Sigmoid colon (tissue), 7 donors: Measurements from ENCODE around the gene MDM2. TPM values are rescaled to one million over a fixed set of nuclear protein-coding genes. Genes with fewer than 3 reads are reported as not detected.

Experiments
- DNase-seq: peaks from one replicate; pipeline ENCODE4 v3.0.0-alpha.2; 2019
- H3K27ac ChIP-seq, 4 donors: fragments of 200-600 bp; sonication (generic); one replicate each; pipeline ENCODE4 v1.5.1; 2016 to 2019; ENCODE audit warnings: mild to moderate bottlenecking in 1 of 4
- H3K27me3 ChIP-seq, 3 donors: fragments of 200-600 bp; sonication (generic); one replicate each; pipeline ENCODE4 v1.5.1; 2019; ENCODE audit warnings: mild to moderate bottlenecking in 1 of 3
- H3K36me3 ChIP-seq, 4 donors: fragments of 200-600 bp; sonication (generic); one replicate each; pipeline ENCODE4 v1.5.1; 2016 to 2019
- H3K4me1 ChIP-seq, 4 donors: fragments of 200-600 bp; sonication (generic); one replicate each; pipeline ENCODE4 v1.5.1; 2017 to 2019
- H3K4me3 ChIP-seq, 4 donors: fragments of 200-600 bp; sonication (generic); one replicate each; pipeline ENCODE4 v1.5.1; 2017 to 2019; ENCODE audit warnings: mild to moderate bottlenecking in 2 of 4, moderate library complexity in 1 of 4
- H3K9me3 ChIP-seq, 4 donors: fragments of 200-600 bp in 3 of 4; sonication (generic) in 3 of 4; one replicate each; pipeline versions ENCODE4 v1.5.1 to v1.6.1; 2013 to 2019
- EP300 ChIP-seq, 4 donors: sonication (generic); formaldehyde crosslinking; IDR thresholded peaks; one replicate each; pipeline ENCODE4 v1.6.1; 2017; ENCODE audit warnings: antibody characterized with exemption in 4 of 4
- POLR2A ChIP-seq, 2 donors: fragments of 450-650 bp; IDR thresholded peaks; one replicate each; pipeline ENCODE4 v1.6.1; 2016; ENCODE audit warnings: antibody characterized with exemption in 2 of 2, mild to moderate bottlenecking in 2 of 2, moderate library complexity in 2 of 2
- POLR2AphosphoS5 ChIP-seq, 4 donors: sonication (generic); formaldehyde crosslinking; IDR thresholded peaks; one replicate each; pipeline ENCODE4 v1.6.1; 2017; ENCODE audit warnings: antibody characterized with exemption in 4 of 4
- WGBS, 2 donors: extraction: QIAGEN DNeasy Blood & Tissue Kit; methylation state at CpG; one replicate each; pipeline ENCODE4 v1.1.7; 2013; 5-methylcytosine and 5-hydroxymethylcytosine counted together
- intact Hi-C: fragments of 100-400 bp; cut with DNase I; formaldehyde crosslinking; loops from one replicate; pipeline ENCODE4 v1.15.1; 2023
- polyA plus RNA-seq, 3 donors: library from polyadenylated mRNA; stranded (reverse); fragments of 200-250 nt; gene quantifications; one replicate each; pipeline ENCODE4 v1.2.3, GENCODE V29; 2013
- total RNA-seq, 4 donors: library from RNA; depleted of rRNA; stranded (reverse); fragments of >200 nt; gene quantifications; one replicate each; pipeline ENCODE4 v1.1.0, GENCODE V29; 2016
- TF ChIP-seq, protein P1 (sequence below), 4 experiments: fragments of 450-650 bp in 3 of 4; fragments of 200-600 bp in 1 of 4; IDR thresholded peaks; one replicate each; pipeline ENCODE4 v1.5.1; 2016 to 2019; ENCODE audit warnings: antibody characterized with exemption in 4 of 4, mild to moderate bottlenecking in 3 of 4, moderate library complexity in 2 of 4
- donor health status: healthy with polysubstance abuse.
- donor health status: Bipolar disorder and iron deficiency.
- donor health status: healthy.

The MDM2 gene
- total and polyA plus RNA-seq, 7 donors = 6.0 to 55.4 (median 44.2) TPM

DNA sequence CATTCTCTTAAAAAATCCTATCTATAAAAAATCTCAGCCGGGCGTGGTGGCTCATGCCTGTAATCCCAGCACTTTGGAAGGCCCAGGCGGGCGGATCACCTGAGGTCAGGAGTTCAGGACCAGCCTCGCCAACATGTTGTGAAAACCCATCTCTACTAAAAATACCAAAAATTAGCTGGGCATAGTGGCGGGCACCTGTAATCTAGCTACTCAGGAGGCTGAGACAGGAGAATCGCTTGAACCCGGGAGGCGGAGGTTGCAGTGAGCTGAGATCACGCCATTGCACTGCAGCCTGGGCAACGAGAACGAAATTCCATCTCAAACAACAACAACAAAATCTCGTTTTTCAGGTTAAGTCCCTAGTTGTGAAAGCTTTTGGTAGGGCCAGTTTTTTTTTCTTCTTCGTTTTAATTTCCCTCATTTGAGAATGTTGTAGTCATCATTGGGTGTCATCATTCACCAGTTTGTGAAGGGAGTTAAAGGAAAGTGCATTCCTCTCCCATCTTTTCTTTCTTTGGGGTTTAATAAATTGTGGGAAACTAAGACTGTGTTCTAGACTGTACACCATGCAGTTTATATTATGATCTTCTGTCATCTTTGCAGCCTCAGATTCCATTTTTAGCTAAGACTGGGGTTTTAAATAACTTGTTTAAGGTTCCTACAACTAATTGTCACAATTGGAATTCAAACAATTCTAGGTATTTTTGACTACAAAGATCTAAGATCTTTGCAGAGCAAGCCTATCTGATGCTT is 23.9 kb downstream of the MDM2 start:
- 88 to 95% methylated on average over 14 of the region's 14 CpGs for WGBS, 2 donors
- no peaks in the 10 kb centered on the region for H3K27me3 ChIP-seq
- H3K9me3 ChIP-seq = no peaks in the 10 kb centered on the region
- intact Hi-C loops = loop anchor here (10.0 kb wide), 1 partner anchor 243 kb away; no protein-coding TSS in a partner anchor
- peaks cover 4 to 80% (median 22%) of the 10 kb centered on the region in 4 donors for H3K36me3 ChIP-seq
- no peaks in the 10 kb centered on the region for H3K4me1 ChIP-seq
- H3K4me3 ChIP-seq = no peak overlapping the region
- no peak for DNase-seq
- TF ChIP-seq POLR2AphosphoS5 (IDR thresholded peaks at IDR 0.05) = no peak
- no peak for TF ChIP-seq EP300 (IDR thresholded peaks at IDR 0.05)
- TF ChIP-seq, protein P1, sequence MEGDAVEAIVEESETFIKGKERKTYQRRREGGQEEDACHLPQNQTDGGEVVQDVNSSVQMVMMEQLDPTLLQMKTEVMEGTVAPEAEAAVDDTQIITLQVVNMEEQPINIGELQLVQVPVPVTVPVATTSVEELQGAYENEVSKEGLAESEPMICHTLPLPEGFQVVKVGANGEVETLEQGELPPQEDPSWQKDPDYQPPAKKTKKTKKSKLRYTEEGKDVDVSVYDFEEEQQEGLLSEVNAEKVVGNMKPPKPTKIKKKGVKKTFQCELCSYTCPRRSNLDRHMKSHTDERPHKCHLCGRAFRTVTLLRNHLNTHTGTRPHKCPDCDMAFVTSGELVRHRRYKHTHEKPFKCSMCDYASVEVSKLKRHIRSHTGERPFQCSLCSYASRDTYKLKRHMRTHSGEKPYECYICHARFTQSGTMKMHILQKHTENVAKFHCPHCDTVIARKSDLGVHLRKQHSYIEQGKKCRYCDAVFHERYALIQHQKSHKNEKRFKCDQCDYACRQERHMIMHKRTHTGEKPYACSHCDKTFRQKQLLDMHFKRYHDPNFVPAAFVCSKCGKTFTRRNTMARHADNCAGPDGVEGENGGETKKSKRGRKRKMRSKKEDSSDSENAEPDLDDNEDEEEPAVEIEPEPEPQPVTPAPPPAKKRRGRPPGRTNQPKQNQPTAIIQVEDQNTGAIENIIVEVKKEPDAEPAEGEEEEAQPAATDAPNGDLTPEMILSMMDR (IDR thresholded peaks at IDR 0.05) = no peak
- TF ChIP-seq POLR2A (IDR thresholded peaks at IDR 0.05) = no peak
- H3K27ac ChIP-seq = no peak overlapping the region

DNA sequence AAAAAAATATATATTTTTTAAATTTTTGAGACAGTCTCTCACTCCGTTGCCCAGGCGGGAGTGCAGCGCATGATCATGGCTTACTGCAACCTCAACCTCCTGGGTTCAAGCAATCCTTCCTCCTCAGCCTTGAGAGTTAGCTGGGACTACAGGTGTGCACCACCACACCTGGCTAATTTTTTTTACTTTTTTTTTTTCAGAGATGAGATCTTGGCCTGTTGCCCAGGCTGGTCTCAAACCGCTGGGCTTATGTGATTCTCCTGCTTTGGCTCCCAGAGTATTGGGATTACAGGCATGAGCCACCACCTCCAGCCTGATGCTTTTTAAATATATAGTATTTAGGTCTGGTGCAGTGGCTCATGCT is 24.5 kb downstream of the MDM2 start:
- 90 to 95% methylated on average over 4 of the region's 4 CpGs for WGBS, 2 donors
- peaks cover 4 to 80% (median 26%) of the 10 kb centered on the region in 4 donors for H3K36me3 ChIP-seq
- no peak overlapping the region for H3K27ac ChIP-seq

DNA sequence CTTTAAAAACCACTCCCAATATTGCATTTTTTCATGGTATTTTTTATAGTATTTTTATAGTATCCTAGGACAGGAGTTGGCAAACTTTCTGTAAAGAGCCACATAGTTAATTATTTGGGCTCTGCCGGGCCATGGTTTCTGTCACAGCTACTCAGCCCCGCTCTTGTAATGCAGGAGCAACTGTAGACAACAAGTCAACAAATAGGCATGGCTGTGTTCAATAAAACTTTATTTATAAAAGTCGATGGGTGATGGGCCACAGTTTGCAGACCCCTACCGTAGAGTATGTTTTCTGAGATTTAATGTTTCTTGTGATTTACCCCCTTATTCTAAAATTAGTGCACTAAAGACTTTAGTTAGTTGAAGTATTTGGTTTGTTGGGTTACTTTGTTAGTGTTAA is 25.5 kb downstream of the MDM2 start:
- Histone ChIP-seq H3K4me3 (no peak overlapping the region), H3K36me3 (peaks cover 4 to 80% (median 29%) of the 10 kb centered on the region in 4 donors), H3K4me1 (no peaks in the 10 kb centered on the region), H3K9me3 (no peaks in the 10 kb centered on the region), H3K27ac (no peak overlapping the region), H3K27me3 (no peaks in the 10 kb centered on the region)
- 97% methylated on average over 4 of the region's 4 CpGs for WGBS, 2 donors
- TF ChIP-seq, protein P1 (IDR thresholded peaks at IDR 0.05) = no peak
- TF ChIP-seq EP300 (IDR thresholded peaks at IDR 0.05) (no peak), POLR2A (IDR thresholded peaks at IDR 0.05) (no peak), POLR2AphosphoS5 (IDR thresholded peaks at IDR 0.05) (no peak)
- intact Hi-C loops = loop anchor here (10.0 kb wide), 1 partner anchor 241 kb away; no protein-coding TSS in a partner anchor
- no peak for DNase-seq

More for the DNA sequence above, 24.5 kb downstream of the MDM2 start:
- Histone ChIP-seq H3K9me3 (no peaks in the 10 kb centered on the region), H3K4me3 (no peak overlapping the region), H3K4me1 (no peaks in the 10 kb centered on the region), H3K27me3 (no peaks in the 10 kb centered on the region)
- no peak for DNase-seq
- intact Hi-C loops = loop anchor here (10.0 kb wide), 1 partner anchor 242 kb away; no protein-coding TSS in a partner anchor
- TF ChIP-seq POLR2AphosphoS5 (IDR thresholded peaks at IDR 0.05) (no peak), POLR2A (IDR thresholded peaks at IDR 0.05) (no peak), EP300 (IDR thresholded peaks at IDR 0.05) (no peak)
- TF ChIP-seq, protein P1 (IDR thresholded peaks at IDR 0.05) = no peak

DNA sequence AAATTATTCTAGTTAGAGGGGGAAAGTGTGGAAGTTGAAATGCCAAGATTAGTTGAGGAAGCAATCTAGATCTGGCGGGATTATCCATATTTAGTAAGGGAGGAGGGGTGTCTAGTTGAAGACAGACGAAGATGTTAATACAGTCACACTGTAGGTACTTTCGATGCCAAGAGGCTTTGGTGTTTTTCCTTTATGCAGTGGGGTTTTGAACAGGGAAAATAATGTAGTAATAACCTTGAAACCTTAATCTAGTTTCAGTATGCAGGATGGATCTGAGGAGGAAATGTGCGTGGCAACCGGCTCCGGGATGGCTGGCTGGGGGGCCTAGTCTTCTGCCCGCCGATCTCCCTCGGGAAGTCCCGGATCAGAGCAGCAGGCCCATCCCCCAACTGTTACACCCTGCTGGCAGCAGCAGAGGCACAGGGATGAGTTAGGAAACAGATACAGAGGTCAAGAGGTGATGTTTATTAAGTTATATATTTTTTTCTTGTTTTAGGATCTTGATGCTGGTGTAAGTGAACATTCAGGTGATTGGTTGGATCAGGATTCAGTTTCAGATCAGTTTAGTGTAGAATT is 27.4 kb downstream of the MDM2 start:
- H3K27ac ChIP-seq = no peak overlapping the region
- 76 to 83% methylated on average over 10 of the region's 10 CpGs for WGBS, 2 donors
- DNase-seq = no peak
- H3K27me3 ChIP-seq = no peaks in the 10 kb centered on the region
- no peaks in the 10 kb centered on the region for H3K9me3 ChIP-seq
- peaks cover 15 to 86% (median 29%) of the 10 kb centered on the region in 4 donors for H3K36me3 ChIP-seq
- H3K4me3 ChIP-seq = no peak overlapping the region
- no peaks in the 10 kb centered on the region for H3K4me1 ChIP-seq
- intact Hi-C loops = loop anchor here (10.0 kb wide), 1 partner anchor 239 kb away; no protein-coding TSS in a partner anchor
- TF ChIP-seq, protein P1 (IDR thresholded peaks at IDR 0.05) = no peak
- no peak for TF ChIP-seq POLR2A (IDR thresholded peaks at IDR 0.05)
- TF ChIP-seq EP300 (IDR thresholded peaks at IDR 0.05) = no peak
- no peak for TF ChIP-seq POLR2AphosphoS5 (IDR thresholded peaks at IDR 0.05)
